GM18507 (cell line): ENCODE results near the gene MMD2.

ENCODE experiments used
- DNase-seq: peaks from one replicate; pipeline ENCODE4 v3.0.0; 2011; ENCODE audit warnings: low read depth; ENCODE audit not compliant: insufficient read length; ENCODE audit errors: extremely low spot score
- FAIRE-seq: peaks from 2 replicates; lab custom pipeline; 2011; peaks lifted over from hg19 to GRCh38; lab: Jason Lieb, UNC

The MMD2 gene

DNA sequence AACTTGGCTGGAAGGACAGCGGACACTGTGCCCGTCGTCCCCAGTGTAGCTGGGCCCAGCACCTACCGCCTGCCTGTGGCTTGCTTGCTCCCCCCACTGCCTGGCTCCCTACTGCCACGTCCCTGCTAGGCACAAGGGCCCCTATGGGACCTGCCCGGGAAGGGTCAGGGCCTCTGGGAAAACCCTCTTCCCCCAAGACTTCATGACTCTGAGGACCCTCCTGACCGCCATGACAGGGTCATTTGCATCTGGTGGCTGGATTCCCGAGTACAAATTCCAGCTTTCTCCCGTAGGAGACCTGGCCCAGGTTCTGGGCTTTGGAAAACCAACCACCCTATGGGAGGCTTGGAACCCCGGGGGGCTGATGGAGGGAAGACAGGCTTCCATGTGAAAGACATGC lies 1.4 kb upstream of the MMD2 start:
- FAIRE-seq (no peak), DNase-seq (no peak)

DNA sequence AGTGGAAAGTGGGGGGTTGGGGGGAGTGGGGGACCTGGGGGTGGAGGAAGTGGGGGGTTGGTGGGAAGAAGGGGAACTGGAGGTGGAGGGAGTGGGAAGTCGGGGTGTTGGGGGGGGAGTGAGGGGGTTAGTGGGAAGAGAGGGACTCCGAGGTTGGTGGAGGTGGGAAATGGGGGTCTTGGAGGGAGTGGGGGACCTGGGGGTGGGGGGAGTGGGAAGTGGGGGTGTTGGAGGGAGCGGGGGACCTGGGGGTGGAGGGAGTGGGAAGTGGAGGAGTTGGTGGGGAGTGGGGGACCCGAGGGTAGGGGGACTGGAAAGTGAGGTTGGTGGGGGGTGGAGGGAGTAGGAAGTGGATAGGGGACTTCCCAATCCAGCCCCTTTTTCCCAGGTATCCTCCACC lies 906 bp upstream of the MMD2 start:
- FAIRE-seq (no peak), DNase-seq (no peak)

DNA sequence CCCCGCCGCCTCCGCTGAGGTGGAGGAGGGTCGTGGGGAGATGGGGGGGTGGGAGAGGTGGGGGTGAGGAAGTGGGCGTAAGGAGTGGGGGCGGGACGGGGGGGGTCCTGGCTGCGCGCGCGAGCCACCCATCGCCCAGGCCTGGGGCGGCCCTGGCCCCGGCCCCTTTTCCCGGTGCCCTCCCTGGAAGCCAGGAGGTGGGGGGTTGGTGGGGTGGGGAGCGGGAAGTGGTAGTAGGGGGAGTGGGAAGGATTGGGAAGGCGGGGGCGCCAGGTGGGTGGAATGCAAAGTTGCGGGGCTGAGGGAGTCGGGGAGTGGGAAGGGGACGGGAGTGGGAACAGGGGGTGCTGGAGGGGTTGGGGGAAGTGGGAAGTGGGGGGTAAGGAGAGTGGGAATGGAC lies 319 bp upstream of the MMD2 start:
- DNase-seq: no peak

DNA sequence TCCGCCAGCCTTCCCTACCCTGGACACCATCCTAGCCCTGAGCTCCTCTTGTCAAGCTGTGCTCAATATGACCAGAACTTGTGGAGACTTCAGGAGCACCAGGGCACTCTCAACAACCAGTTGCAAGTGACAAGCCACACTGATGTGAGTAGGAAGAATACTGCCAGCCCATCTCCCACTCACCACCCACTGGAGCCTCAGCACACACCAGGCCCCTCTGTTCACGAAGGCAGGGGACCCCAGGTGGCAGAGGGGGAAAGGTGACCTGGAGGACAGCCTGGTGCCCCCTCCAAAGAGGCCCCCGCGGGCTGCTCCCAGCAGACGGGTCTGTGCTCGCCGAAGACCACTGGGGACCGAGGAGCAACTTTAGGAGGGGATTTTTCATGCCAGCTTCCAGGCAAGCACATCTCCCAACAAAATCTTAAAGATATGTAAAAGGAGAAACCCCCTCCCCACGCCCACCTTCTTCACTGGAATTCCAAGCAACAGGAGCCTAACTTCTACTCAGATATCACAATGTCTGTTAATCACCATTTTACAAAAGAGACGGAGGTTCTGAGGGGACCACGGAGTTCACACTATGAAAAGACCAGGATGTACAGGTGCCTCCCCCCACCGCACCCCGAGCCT lies 1.0 kb downstream of the MMD2 start:
- FAIRE-seq (no peak), DNase-seq (no peak)

More for the DNA sequence above, 319 bp upstream of the MMD2 start:
- FAIRE-seq: no peak

DNA sequence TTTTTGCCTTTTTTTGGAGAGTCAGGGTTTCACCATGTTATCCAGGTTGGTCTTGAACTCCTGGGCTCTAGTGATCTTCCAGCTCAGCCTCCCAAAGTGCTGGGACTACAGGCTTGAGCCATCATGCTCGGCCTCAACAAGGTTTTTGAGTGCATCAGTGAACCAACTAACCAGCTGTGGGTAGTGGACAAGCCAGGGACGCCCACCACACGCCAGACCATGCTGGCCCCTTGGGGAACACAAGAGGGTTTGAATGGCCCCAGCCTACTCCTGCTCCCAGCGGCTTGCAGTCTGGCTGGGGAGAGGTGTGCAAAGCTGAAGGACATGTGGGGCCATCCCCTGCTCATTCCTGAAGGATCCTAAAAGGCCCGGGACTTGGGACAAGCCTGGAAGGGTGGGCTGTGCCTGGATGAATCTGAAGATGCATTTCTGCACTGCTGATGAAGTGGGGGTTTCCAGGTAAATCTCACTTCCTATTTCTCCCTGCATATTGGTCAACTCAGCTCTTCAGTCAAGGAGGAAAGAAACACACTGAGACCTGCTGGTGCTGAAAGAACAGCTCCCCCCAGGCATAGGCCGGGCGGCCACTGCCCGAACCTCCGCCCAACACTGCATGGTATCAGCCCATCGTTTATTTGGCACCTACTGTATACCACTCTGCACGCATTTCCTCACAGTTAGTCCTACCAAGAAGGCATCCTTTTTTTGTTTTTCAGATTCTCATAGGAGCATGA lies 6.9 kb downstream of the MMD2 start:
- FAIRE-seq (peak; percentile 64), DNase-seq (peak; percentile 38)

DNA sequence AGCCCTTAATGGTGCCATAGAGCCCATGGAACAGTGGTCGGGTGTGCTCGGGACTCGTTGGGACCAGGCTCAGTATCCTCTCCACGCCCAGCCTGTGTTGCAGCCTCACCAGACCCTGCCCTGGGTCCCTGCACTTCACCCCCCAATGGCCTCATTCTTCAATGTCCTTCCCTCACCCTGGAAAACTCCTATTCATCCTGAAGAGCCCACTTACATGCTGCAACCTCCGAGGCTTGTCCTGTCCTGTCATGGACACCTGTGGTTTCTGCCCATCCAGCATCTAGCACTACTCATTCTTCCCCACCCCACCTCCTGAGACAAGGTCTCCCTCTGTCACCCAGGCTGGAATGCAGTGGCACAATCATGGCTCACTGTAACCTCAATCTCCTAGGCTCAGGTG lies 7.7 kb downstream of the MMD2 start:
- FAIRE-seq: no peak
- no peak for DNase-seq

DNA sequence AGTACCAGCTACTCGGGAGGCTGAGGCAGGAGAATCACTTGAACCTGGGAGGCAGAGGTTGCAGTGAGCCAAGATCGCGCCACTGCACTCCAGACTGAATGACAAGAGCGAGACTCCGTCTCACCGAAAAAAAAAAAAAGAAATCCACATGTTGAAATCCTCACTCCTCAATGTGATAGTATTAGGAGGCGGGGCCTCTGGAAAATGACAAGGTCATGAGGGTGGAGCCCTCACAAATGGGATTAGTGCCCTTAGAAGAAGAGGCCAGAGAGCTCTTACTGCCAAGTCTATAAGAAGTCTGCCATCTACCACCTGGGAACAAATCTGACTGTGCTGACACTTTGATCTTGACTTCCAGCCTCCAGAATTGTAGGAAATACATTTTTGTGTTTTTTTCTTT lies 10.6 kb downstream of the MMD2 start:
- no peak for DNase-seq
- FAIRE-seq: no peak

DNA sequence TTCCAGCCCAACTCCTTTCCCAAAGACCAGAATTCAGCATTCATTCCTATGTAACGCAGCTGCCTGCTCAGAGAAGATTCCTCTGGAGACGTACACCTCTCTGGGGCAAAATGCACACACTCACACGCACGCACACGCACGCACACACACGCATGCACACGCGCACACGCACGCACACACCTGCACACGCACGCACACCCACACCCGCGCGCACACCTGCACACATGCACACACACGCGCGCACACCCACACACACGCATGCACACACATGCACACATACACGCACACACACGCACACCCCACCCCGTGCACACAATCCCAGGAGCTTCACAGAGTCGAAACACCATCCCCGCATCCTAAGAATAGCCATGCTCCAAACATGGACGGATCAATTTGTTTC lies 13.0 kb downstream of the MMD2 start:
- FAIRE-seq (no peak), DNase-seq (no peak)

DNA sequence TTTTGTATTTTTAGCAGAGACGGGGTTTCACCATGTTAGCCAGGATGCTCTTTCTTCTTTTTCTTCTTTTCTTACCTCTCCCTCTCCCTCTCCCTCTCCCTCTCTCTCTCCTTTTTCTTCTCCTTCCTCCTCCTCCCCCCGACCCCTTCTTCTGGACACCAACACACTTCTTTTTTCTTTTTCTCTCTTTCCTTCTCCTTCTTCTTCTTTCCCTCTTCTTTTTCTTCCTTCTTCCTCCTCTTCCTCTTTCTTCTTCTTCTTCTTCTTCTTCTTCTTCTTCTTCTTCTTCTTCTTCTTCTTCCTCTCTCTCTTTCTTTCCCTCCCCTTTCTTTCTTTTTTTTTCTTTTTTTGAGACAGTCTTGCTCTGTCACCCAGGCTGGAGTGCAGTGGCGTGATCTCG lies 14.0 kb downstream of the MMD2 start:
- FAIRE-seq (no peak), DNase-seq (no peak)

DNA sequence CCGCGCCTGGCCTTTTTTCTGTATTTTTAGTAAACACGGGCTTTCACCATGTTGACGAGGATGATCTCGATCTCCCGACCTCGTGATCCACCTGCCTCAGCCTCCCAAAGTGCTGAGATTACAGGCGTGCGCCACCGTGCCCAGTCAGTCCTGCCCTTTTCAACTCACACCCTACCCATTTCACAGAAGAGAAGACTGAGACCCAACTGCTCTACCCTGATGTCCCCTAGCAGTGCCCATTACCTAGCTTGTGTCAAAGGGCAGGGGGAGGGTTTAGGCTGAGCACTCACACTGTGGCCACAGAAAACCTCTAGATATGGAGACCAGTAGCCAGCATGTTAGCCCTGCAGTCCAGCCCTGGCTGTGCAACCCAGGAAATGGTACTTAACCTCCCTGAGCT lies 15.7 kb downstream of the MMD2 start:
- FAIRE-seq: no peak

DNA sequence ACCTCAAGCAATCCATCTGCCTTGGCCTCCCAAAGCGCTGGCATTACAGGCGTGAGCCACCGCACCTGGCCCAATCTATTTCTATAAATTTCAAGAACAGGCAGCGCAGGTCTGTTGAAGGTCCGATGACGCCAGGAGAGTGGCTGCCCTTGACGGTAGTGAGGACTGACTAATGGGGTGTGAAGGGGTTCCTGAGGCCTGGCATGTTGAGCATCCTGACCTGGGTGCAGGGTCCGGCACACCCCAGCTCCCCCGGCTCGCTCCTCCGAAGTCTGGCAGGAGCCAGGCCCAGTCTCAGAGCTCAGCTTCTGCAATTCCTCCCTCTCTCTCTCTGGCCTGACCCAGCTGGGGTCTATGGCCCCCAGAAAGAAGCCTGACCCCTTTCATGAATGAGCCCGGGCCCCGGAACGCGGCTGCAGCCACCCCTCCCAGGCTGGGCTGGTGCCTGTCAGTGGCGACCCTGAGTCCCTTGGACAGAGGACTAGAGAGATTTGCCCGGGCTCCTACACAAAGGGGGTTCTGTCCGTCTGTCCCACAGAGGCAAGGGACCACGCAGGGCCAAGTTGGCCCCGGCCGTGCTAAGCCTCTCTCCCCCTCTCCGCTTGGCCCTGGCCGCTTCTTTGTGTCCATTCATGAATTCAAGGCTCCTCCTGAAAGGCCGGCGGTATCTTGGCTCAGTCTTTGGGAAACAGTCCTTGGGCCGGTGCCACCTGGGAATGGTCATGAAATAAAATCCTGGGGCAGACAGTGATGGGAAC lies 18.8 kb downstream of the MMD2 start:
- FAIRE-seq (no peak), DNase-seq (no peak)

More for the DNA sequence above, 15.7 kb downstream of the MMD2 start:
- no peak for DNase-seq

DNA sequence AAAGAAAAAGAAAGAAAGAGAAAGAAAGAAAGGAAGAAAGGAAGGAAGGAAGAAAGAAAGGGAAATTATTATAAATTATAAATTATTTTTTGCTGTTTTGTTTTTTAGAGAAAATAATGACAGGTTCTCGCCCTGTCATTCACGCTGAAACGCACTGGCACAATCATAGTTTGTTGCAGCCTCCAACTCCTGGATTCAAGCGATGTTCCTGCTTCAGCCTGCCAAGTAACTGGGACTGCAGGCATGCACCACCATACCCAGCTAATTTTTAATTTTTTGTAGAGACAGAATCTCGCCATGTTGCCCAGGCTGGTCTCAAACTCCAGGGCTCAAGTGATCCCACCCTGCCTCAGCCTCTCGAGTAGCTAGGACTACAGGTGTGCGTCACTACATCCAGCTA lies 21.6 kb downstream of the MMD2 start:
- DNase-seq (no peak), FAIRE-seq (no peak)

DNA sequence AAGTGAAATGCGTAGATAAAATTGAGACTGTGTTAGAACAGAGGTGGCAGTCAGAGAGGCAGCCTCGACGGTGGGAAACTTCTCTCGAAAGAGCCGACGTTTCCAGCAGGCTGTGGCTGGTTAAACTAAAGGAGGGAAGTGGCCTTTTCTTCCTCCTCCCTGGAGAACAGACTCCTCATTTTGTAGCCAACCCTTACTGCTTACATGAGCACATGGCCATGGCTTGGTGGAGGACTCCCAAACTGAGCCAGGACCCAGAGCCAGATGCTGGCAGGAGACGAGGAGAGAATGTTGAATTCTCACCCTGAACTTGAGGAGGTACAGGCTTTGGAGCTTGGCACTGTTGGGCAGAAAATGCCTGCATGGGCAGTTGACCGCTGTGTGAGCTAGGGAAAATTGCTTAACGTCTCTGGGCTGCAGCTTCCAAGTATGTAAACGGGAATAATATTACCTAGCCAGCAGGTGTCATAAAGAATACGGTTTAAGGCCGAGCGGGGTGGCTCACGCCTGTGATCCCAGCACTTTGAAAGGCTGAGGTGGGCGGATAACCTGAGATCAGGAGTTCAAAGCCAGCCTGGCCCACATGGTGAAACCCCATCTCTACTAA lies 24.5 kb downstream of the MMD2 start:
- no peak for DNase-seq
- FAIRE-seq: no peak

DNA sequence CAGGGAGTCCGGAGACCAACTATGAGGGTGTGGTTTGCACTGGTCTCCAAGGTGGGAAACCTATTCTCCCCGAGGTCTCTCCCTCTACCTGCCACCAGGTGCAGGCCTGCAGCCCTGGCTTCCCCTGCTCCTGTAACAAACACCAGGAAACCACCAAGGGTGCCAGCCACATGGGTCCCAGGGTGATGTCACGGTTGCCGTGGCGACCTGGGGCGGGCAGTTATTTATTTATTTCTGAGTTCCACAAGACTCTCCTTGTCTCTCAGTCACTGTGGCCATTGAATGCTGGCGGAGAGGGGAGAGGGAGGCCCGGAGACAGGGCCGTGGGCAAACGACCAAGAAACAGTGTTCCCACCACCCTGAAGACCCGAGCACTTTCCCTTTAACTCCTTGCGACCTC lies 27.0 kb downstream of the MMD2 start:
- FAIRE-seq (no peak), DNase-seq (no peak)

DNA sequence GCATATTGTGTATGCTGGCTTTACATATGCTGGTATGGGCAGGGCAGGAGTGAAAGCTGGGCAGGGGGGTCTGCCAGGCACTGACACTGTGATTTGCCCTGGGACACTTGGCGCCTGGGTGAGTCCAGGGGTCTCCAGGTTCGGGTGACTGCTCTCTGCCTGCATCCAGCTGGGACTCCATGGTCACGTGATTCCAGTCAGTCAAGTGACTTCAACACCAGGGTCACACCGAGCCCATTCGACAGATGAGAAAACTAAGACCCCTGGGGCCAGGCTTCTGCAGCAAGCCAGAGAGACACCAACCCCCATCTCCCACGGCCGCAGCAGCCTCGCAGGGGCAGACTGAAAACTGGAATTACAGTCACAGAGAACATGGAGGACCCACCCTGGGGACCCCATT lies 30.0 kb downstream of the MMD2 start:
- no peak for FAIRE-seq

DNA sequence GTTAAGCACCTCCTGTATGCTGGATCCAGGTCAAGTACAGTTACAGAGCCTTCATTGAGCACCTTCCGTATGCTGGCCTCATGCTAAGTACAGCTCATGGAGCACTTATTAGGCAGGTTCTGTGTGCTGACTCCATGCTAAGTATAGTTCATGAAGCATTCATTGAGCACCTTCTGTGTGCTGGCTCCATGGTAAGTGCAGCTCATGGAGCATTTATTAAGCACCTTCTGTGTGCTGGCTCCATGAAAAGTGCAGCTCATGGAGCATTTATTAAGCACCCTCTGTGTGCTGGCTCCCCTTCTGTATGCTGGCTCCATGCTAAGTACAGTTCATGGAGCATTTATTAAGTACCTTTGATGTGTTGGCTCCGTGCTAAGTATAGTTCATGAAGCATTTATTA lies 30.5 kb downstream of the MMD2 start:
- FAIRE-seq: no peak
- DNase-seq: no peak

More for the DNA sequence above, 30.0 kb downstream of the MMD2 start:
- DNase-seq: no peak

DNA sequence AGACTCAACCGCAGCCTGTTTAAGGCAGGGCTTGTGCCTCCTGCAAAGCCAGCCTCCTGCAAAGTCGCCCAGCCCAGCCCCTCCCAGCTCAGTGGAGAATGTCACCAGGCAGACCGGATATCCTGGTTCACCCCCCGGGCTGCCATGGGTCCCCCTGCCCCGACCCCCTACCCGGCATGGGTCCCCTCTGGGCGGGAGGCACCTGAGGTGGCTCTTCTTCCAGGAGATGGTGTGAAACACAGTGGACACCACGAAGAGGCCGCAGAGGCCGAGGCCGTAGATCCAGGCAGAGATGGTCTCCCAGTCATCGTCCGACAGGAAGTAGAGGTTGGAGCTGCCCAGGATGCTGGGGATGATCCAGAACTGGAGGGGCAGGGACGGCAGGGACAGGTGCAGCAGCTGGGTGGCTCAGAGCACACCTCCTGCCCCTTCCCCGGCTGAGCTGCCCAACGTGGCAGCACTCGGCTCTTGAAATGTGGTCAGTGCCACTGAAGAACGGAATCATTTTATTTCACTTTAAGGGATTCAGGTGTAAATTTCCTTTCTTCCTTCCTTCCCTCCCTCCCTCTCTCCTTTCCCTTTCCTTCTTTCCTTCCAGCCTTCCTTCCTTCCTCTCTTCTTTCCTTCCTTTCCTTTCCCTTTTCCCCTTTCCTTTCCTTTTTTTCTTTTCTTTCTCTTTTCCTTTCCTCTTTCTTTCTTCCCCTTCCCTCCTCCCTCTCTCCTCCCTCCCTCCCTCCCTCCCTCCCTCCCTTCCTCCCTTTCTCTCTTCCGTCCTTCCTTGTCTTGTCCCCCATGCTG lies 38.8 kb downstream of the MMD2 start:
- no peak for FAIRE-seq

DNA sequence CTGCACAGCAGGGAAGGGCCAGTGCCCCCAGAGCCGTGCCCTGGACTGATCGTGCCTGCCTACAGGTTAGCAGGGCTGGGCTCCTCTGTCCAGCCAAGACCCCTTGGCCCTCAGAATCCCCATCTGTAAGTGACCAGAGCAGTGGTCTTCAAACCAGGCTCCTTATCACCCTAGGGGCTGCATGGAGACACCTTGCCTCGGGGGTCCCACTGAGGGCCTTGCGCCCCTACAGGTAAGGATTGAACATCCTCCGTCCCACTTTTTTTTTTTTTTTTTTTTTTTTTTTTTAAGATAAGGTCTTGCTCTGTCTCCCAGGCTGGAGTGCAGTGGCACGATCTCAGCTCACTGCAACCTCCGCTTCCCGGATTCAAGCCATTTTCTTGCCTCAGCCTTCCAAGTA lies 42.9 kb downstream of the MMD2 start:
- DNase-seq: no peak
- FAIRE-seq: no peak

More for the DNA sequence above, 38.8 kb downstream of the MMD2 start:
- no peak for DNase-seq

DNA sequence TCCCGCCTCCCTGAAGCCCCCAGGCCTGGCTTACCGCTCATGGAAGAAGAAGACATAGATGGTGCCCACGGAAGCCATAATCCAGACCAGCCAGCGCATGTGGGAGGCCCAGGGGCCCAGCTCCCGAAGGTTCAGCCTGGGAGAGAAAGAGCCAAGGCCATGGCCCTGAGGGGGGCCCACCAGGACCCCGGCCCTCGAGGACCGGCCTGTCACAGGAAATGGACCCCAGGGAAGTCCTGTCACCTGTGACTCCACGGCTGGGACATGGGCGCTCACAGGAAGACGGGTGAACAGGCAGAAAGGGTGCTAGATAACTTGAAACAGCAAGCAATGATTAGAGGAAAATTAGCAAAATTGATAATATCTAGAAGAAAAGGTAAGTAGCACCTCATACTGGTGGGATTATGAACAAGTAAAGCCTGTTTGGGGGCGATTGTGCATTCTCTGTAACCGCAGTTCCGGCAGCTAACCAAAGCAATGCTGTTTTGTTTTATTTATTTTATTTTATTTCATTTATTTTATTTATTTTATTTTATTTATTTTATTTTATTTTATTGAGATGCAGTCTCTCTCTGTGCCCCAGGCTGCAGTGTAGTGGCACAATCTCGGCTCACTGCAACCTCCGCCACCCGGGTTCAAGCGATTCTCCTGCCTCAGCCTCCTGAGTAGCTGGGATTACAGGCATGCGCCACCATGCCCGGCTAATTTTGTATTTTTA lies 47.7 kb downstream of the MMD2 start:
- no peak for FAIRE-seq
- DNase-seq: no peak
